SK-N-SH (cell line): ENCODE measurements around the gene UGGT2. TPM values are rescaled to one million over a fixed set of nuclear protein-coding genes. Genes with fewer than 3 reads are reported as not detected.

Source experiments
- CTCF ChIA-PET: fragments of 300-600, 350-600 bp; formaldehyde crosslinking; extraction: SDS; loops from one replicate; lab custom pipeline; 2021; lab: Yijun Ruan, JAX
- POLR2A ChIA-PET: fragments of 350-600 bp; sonication (Branson Sonifier 250); formaldehyde crosslinking; extraction: SDS; loops from one replicate; lab custom pipeline; 2020; ENCODE audit warnings: antibody characterized with exemption, inconsistent platforms; lab: Yijun Ruan, JAX
- DNase-seq: peaks from one replicate; pipeline ENCODE4 v3.0.0; 2012
- H2AFZ ChIP-seq: fragments of 200-600 bp; sonication (generic); 2 replicates; pipeline ENCODE4 v1.8.1; 2016; ENCODE audit warnings: antibody characterized with exemption, mild to moderate bottlenecking, low read depth
- H3F3A ChIP-seq: fragments of 200-600 bp; sonication (generic); replicated peaks from 2 replicates; pipeline ENCODE3; 2016; ENCODE audit warnings: antibody characterized with exemption, mild to moderate bottlenecking; ENCODE audit not compliant: insufficient read depth
- H3K27ac ChIP-seq, 2 experiments: fragments of 200-500 bp in 1 of 2; fragments of 200-600 bp in 1 of 2; sonication (Bioruptor generic) in 1 of 2; sonication (generic), shearing (Covaris generic) in 1 of 2; 2 replicates each; pipeline versions ENCODE4 v1.5.1 to v1.6.1; 2014 to 2016; ENCODE audit warnings: low read depth in 2 of 2, inconsistent platforms in 1 of 2, low read length in 1 of 2, mild to moderate bottlenecking in 1 of 2, mixed read lengths in 1 of 2
- H3K27me3 ChIP-seq: fragments of 200-600 bp; sonication (generic), shearing (Covaris generic); 2 replicates; pipeline ENCODE4 v1.6.1; 2016; ENCODE audit warnings: mixed run types; ENCODE audit not compliant: insufficient read depth
- H3K36me3 ChIP-seq, 2 experiments: fragments of 200-500 bp in 1 of 2; fragments of 200-600 bp in 1 of 2; sonication (Bioruptor generic) in 1 of 2; sonication (generic) in 1 of 2; replicated peaks in 1 of 2; 2 replicates each; pipeline versions ENCODE3 to v1.5.1; 2014 to 2016; ENCODE audit warnings: low read length in 1 of 2, mild to moderate bottlenecking in 1 of 2; ENCODE audit not compliant: insufficient read depth in 2 of 2, control insufficient read depth in 1 of 2
- H3K4me1 ChIP-seq, 2 experiments: fragments of 200-500 bp in 1 of 2; fragments of 200-600 bp in 1 of 2; sonication (Bioruptor generic) in 1 of 2; sonication (generic), shearing (Covaris generic) in 1 of 2; 2 replicates each; pipeline versions ENCODE4 v1.5.1 to v1.6.1; 2014 to 2016; ENCODE audit warnings: low read depth in 1 of 2, low read length in 1 of 2, mixed run types in 1 of 2; ENCODE audit not compliant: insufficient read depth in 2 of 2, control insufficient read depth in 1 of 2
- H3K4me2 ChIP-seq: fragments of 200-600 bp; sonication (generic), shearing (Covaris generic); 2 replicates; pipeline ENCODE4 v1.6.1; 2017; ENCODE audit warnings: mixed run types
- H3K4me3 ChIP-seq, 2 experiments: fragments of 200-500 bp in 1 of 2; fragments of 200-600 bp in 1 of 2; sonication (Bioruptor generic) in 1 of 2; sonication (generic), shearing (Covaris generic) in 1 of 2; 2 replicates each; pipeline versions ENCODE4 v1.5.1 to v1.8.1; 2014 to 2016; ENCODE audit warnings: low read depth in 2 of 2, inconsistent platforms in 1 of 2, low read length in 1 of 2, mild to moderate bottlenecking in 1 of 2, mixed read lengths in 1 of 2, moderate library complexity in 1 of 2
- H3K79me2 ChIP-seq: fragments of 200-600 bp; sonication (generic); 2 replicates; pipeline ENCODE4 v1.8.1; 2017; ENCODE audit warnings: mild to moderate bottlenecking; ENCODE audit not compliant: insufficient read depth
- H3K9ac ChIP-seq: fragments of 200-600 bp; sonication (generic); 2 replicates; pipeline ENCODE4 v1.6.1; 2017; ENCODE audit warnings: mixed run types
- H3K9me2 ChIP-seq: fragments of 200-600 bp; sonication (generic); 2 replicates; pipeline ENCODE4 v1.6.1; 2017; ENCODE audit warnings: mixed run types
- H3K9me3 ChIP-seq: fragments of 200-600 bp; sonication (generic); 2 replicates; pipeline ENCODE4 v1.6.1; 2017; ENCODE audit warnings: mixed run types, mild to moderate bottlenecking, moderate library complexity
- H4K20me1 ChIP-seq: fragments of 200-600 bp; sonication (generic); 2 replicates; pipeline ENCODE4 v1.6.1; 2017; ENCODE audit warnings: mild to moderate bottlenecking, mixed run types; ENCODE audit not compliant: insufficient read depth
- CHD2 ChIP-seq: fragments of 150-350 bp; IDR thresholded peaks from 2 replicates; pipeline ENCODE4 v1.6.1; 2018; ENCODE audit warnings: low read length; ENCODE audit not compliant: partially characterized antibody
- ELF1 ChIP-seq: IDR thresholded peaks from 2 replicates; pipeline ENCODE4 v1.4.0; 2012
- EP300 ChIP-seq, 2 experiments: IDR thresholded peaks; 2 replicates each; pipeline versions ENCODE4 v1.4.0 to v1.6.1; 2012; ENCODE audit warnings: borderline replicate concordance in 1 of 2, low read depth in 1 of 2, low read length in 1 of 2
- EZH2phosphoT487 ChIP-seq: fragments of 200-600 bp; sonication (generic); IDR thresholded peaks from 2 replicates; pipeline ENCODE4 v1.6.1; 2017; ENCODE audit warnings: low read depth, mixed run types, mild to moderate bottlenecking, antibody characterized with exemption, moderate library complexity, borderline replicate concordance
- FOXJ3 ChIP-seq: sonication (generic); formaldehyde crosslinking; IDR thresholded peaks from 2 replicates; pipeline ENCODE4 v1.5.1; 2020; ENCODE audit warnings: mild to moderate bottlenecking, missing genetic modification reagents
- FOXM1 ChIP-seq: IDR thresholded peaks from 2 replicates; pipeline ENCODE4 v1.4.0; 2012; ENCODE audit warnings: low read depth, mild to moderate bottlenecking
- GATA2 ChIP-seq: sonication (generic); formaldehyde crosslinking; IDR thresholded peaks from 2 replicates; pipeline ENCODE4 v1.5.0; 2020; ENCODE audit warnings: mild to moderate bottlenecking, missing genetic modification reagents
- MAX ChIP-seq: IDR thresholded peaks from 2 replicates; pipeline ENCODE4 v1.4.0; 2012; ENCODE audit warnings: low read depth
- MEF2A ChIP-seq: IDR thresholded peaks from 2 replicates; pipeline ENCODE4 v1.4.0; 2012; ENCODE audit warnings: low read depth, borderline replicate concordance
- MXI1 ChIP-seq: IDR thresholded peaks from 2 replicates; pipeline ENCODE4 v1.6.1; 2012; ENCODE audit warnings: mild to moderate bottlenecking, low read depth, low read length, improper control_type of control experiment
- NFIC ChIP-seq: IDR thresholded peaks from 2 replicates; pipeline ENCODE4 v1.4.0; 2012; ENCODE audit warnings: borderline replicate concordance
- NRF1 ChIP-seq: IDR thresholded peaks from 2 replicates; pipeline ENCODE4 v1.6.1; 2012; ENCODE audit warnings: low read depth, mild to moderate bottlenecking, low read length
- POLR2AphosphoS5 ChIP-seq: IDR thresholded peaks from 2 replicates; pipeline ENCODE4 v1.6.1; 2012; ENCODE audit warnings: low read depth, low read length
- RCOR1 ChIP-seq: fragments of 150-350 bp; IDR thresholded peaks from 2 replicates; pipeline ENCODE4 v1.6.1; 2017; ENCODE audit warnings: antibody characterized with exemption, low read length
- RXRA ChIP-seq: IDR thresholded peaks from 2 replicates; pipeline ENCODE4 v1.4.0; 2012; ENCODE audit warnings: low read depth, mild to moderate bottlenecking, borderline replicate concordance
- SMC3 ChIP-seq: IDR thresholded peaks from 2 replicates; pipeline ENCODE4 v1.6.1; 2012; ENCODE audit warnings: low read depth, low read length, improper control_type of control experiment
- USF1 ChIP-seq: IDR thresholded peaks from 2 replicates; pipeline ENCODE4 v1.4.0; 2012; ENCODE audit warnings: low read depth, borderline replicate concordance
- WGBS: methylation state at CpG from one replicate; pipeline ENCODE4 v1.1.6; 2017; ENCODE audit warnings: low lambda C conversion rate; 5-methylcytosine and 5-hydroxymethylcytosine counted together
- polyA plus RNA-seq, 3 experiments: library from polyadenylated mRNA; depleted of rRNA; stranded (reverse); fragments of >200 nt; gene quantifications; 2 replicates each; pipeline ENCODE4 v1.2.3, GENCODE V29; 2012
- TF ChIP-seq, protein P1 (sequence below): fragments of 150-350 bp; IDR thresholded peaks from 2 replicates; pipeline ENCODE4 v1.6.1; 2016; ENCODE audit warnings: mild to moderate bottlenecking, low read depth, low read length

UGGT2 gene
- polyA plus RNA-seq, 1 of the 3 experiments (the other 2 are of a cell fraction) = 13.3 TPM

GRCh38 chr13:96033220-96034015, 19.8 kb downstream of the UGGT2 start:
- CTCF ChIA-PET = interaction anchor here (0.6 to 2.1 kb wide), 4 partner anchors 11 to 1326 kb away, joined by 3 to 11 read pairs (median 3); no protein-coding TSS in a partner anchor
- Histone ChIP-seq H3K4me1 (no peaks in the 10 kb centered on the region), H3K4me3 (no peak overlapping the region), H3K27me3 (no peaks in the 10 kb centered on the region), H3K27ac (no peak overlapping the region), H3K36me3 (peaks cover 10 to 13% of the 10 kb centered on the region in 2 experiments), H2AFZ (no peak overlapping the region), H3F3A (no peaks in the 10 kb centered on the region), H3K9me2 (no peaks in the 10 kb centered on the region), H3K9me3 (no peaks in the 10 kb centered on the region), H3K9ac (no peak overlapping the region), H3K4me2 (no peak overlapping the region), H3K79me2 (peaks cover 60% of the 10 kb centered on the region), H4K20me1 (peaks cover 6% of the 10 kb centered on the region; the same call in 1 of the 2 replicates)
- POLR2A ChIA-PET = interaction anchor here (0.8 kb wide), 1 partner anchor 20 kb away, joined by 5 read pairs; the partner anchor contains the start of gene UGGT2
- no peak for DNase-seq
- WGBS = 97% methylated on average over 5 of the region's 12 CpGs
- TF ChIP-seq MEF2A (no peak), ELF1 (no peak), NRF1 (no peak), MAX (no peak), CHD2 (no peak), EZH2phosphoT487 (no peak), USF1 (no peak), RCOR1 (no peak), SMC3 (no peak), FOXM1 (no peak), RXRA (no peak), FOXJ3 (CRISPR knock-in tag) (no peak)
- TF ChIP-seq, protein P1, sequence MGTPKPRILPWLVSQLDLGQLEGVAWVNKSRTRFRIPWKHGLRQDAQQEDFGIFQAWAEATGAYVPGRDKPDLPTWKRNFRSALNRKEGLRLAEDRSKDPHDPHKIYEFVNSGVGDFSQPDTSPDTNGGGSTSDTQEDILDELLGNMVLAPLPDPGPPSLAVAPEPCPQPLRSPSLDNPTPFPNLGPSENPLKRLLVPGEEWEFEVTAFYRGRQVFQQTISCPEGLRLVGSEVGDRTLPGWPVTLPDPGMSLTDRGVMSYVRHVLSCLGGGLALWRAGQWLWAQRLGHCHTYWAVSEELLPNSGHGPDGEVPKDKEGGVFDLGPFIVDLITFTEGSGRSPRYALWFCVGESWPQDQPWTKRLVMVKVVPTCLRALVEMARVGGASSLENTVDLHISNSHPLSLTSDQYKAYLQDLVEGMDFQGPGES = no peak

DNA sequence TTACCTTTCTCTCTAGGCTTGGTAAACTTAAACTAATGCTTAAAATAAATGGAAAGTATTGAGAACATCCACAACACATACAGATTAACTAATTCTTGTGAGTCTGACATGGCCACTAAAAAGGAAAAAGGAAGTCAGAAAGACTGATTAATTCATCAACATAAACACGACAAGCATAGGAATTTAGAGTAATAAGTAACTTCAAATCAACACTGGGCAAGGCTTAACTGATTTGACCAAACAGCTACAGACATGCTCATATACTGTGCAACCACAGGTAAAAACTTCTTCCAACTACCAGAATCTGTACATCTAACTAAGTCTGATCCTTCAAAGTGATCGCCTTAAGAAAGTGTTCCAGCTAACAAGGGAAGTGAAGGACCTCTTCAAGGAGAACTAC, 20.5 kb downstream of the UGGT2 start:
- no peak overlapping the region for H3K27ac ChIP-seq
- peaks cover 6% of the 10 kb centered on the region; the same call in 1 of the 2 replicates for H4K20me1 ChIP-seq
- peaks cover 13 to 14% of the 10 kb centered on the region in 2 experiments for H3K36me3 ChIP-seq
- TF ChIP-seq MXI1 (no peak), GATA2 (CRISPR knock-in tag) (no peak), NFIC (no peak), MEF2A (no peak), EP300 (IDR thresholded peaks at IDR 0.05; ENCODE audit: borderline replicate concordance in 1 of 2, low read depth in 1 of 2, low read length in 1 of 2) (no peak), POLR2AphosphoS5 (no peak), CHD2 (no peak)
- TF ChIP-seq, protein P1 = no peak
- DNase-seq = no peak
- no peak overlapping the region for H3K4me3 ChIP-seq
- no peak overlapping the region for H2AFZ ChIP-seq
- no peaks in the 10 kb centered on the region for H3K27me3 ChIP-seq
- H3F3A ChIP-seq = no peaks in the 10 kb centered on the region
- no peak overlapping the region for H3K4me2 ChIP-seq
- no peak overlapping the region for H3K9ac ChIP-seq
- H3K9me3 ChIP-seq = no peaks in the 10 kb centered on the region
- H3K79me2 ChIP-seq = peaks cover 54% of the 10 kb centered on the region
- H3K9me2 ChIP-seq = no peaks in the 10 kb centered on the region
- no peaks in the 10 kb centered on the region for H3K4me1 ChIP-seq
- POLR2A ChIA-PET = no interaction called here
- CTCF ChIA-PET = interaction anchor here (0.6 to 2.1 kb wide), 3 partner anchors 10 to 14 kb away, joined by 3 to 11 read pairs (median 3); no protein-coding TSS in a partner anchor
- WGBS = 71% methylated on average over 2 of the region's 2 CpGs
